ENCODE results near the gene DCTPP1.

DCTPP1 gene

DNA sequence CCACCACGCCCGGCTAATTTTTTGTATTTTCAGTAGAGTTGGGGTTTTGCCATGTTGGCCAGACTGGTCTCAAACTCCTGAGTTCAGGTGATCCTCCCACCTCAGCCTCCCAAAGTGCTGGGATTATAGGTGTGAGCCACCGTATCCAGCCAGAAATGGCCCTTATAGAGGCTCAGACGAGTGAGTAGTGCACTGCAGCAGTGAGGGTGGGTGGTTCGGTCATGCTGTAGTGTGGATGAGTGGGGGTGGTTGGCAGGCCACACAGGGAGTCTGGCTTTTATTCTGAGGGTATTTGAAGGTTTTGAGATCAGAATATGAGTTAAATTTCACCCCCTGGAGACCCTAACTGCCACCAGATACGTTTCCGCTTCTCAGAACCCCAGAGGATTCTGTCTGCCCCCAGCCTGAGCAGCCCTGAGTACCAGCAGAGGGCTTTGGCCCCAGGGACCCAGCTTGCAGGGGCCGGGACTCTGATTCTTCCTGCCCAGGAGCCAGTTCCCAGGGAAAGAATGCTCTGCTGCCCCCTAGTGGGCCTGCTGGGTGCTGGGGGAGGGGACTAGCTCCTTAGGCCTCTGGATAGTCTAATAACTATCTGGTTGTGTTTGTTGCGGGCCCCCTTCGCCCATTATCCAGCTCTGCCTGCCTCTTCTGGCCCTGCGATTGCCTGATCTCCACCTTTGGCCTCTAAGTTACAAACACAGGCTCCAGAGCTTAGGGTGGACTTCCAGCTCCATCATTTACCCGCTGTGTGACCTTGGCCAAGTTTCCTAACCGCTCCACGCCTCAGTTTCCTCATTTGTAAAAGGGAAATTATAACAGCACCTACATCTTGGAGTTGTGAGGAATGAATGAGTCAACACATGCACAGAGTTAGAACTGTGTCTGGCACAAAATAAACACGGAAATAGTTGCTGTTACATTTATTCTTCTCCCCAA is 20.4 kb downstream of the DCTPP1 start:
- Histone ChIP-seq H3K9me3 (ENCODE audit: control insufficient read depth, insufficient read depth, low read length) (no peaks in the 10 kb centered on the region), H3K36me3 (ENCODE audit: control insufficient read depth, insufficient read depth, low read length) (peaks cover 9% of the 10 kb centered on the region; the same call in 1 of the 2 replicates), H3K4me1 (ENCODE audit: control insufficient read depth, insufficient read depth, low read length) (0 out of 2 replicates have a peak, but pooled peaks cover 5% of the 10 kb centered on the region), H3K27me3 (ENCODE audit: control insufficient read depth, insufficient read depth, low read length) (no peaks in the 10 kb centered on the region), H3K27ac (ENCODE audit: low read length) (no peak overlapping the region), H3K4me3 (ENCODE audit: low read length) (no peak overlapping the region)
- WGBS (ENCODE audit: insufficient coverage, insufficient read length): no CpG with 5 or more reads among the region's 15 CpGs
- DNase-seq (ENCODE audit: low read depth, low spot score): no peak

DNA sequence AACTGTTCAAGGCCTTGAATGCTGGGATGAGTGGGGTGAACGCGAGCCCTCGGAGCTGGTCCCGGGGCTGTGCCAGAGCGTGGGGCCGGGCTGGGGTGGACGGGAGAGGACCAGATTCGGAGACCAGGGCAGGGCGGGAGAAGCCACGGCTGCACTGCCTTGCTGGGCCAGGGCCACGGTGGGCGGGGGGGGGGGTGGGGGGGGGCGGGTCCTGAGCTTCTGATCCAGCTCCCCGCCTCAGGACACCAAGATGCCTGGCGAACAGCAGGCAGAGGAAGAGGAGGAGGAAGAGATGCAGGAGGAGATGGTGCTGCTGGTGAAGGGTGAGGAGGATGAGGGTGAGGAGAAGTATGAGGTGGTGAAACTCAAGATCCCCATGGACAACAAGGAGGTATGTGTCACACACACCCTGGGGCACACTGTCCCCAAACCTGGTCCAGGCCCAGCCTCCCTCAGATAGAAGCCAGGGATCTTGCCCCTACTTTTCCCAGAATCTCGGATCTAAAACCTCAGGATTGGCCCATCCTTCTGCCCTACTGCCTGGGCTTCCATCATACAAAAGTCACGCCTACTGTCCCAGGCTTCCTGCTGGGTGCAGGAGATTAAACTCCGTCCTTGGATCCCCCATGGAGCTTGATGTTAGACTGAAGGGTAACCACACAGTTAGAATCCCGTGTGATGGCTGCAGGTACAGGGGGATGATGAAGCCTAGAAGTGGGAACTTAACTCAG is 21.9 kb downstream of the DCTPP1 start:
- Histone ChIP-seq H3K27ac (ENCODE audit: low read length) (no peak overlapping the region), H3K4me3 (ENCODE audit: low read length) (peak overlapping the region; percentile 76), H3K9me3 (ENCODE audit: control insufficient read depth, insufficient read depth, low read length) (no peaks in the 10 kb centered on the region), H3K4me1 (ENCODE audit: control insufficient read depth, insufficient read depth, low read length) (0 out of 2 replicates have a peak, but pooled peaks cover 5% of the 10 kb centered on the region), H3K27me3 (ENCODE audit: control insufficient read depth, insufficient read depth, low read length) (no peaks in the 10 kb centered on the region), H3K36me3 (ENCODE audit: control insufficient read depth, insufficient read depth, low read length) (peaks cover 7% of the 10 kb centered on the region; the same call in 1 of the 2 replicates)
- no peak for DNase-seq (ENCODE audit: low read depth, low spot score)
- no CpG with 5 or more reads among the region's 19 CpGs for WGBS (ENCODE audit: insufficient coverage, insufficient read length)

DNA sequence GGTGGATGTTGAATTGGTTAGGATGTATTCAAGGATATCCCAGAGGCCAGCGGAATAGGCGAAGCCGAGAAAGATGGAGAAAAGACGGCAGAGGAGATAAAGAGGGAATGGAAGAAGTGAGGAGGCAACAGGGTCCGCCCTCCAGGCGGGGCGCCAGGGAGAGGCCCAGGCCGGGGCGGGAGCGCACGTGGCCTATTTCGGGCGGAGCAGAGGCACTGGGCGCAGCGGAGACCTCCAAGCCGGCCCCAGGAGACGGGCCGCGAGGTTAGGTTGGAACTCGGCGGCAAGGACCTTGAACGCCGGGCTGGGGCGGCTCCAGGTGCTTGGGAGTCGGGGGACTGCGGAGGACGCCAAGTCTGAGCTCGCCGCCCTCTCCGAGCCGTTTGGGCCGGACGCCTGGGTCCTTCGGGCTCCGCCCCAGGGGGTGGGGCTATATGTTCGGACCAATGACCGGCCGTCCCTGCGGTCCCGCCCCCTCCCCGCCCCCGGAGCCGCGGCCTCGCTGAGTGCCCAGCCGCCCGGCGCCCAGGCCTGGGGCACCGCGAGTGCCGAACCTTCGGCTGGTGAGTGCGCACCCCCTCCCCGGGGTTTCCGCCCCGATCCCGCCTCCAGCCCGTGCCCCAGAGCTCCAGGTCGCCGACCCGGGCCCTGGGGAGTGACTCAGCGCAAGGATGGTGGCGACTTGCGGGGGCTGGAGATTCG is 22.6 kb downstream of the DCTPP1 start, which contains the start of gene ZNF771:
TSS of gene ZNF771 (plus strand) at position 505 of the 702 bp plus-strand sequence. CDS start 448 bp downstream, outside the sequence.
- no CpG with 5 or more reads among the region's 65 CpGs for WGBS (ENCODE audit: insufficient coverage, insufficient read length)
- Histone ChIP-seq H3K27me3 (ENCODE audit: control insufficient read depth, insufficient read depth, low read length) (no peaks in the 10 kb centered on the region), H3K4me1 (ENCODE audit: control insufficient read depth, insufficient read depth, low read length) (0 out of 2 replicates have a peak, but pooled peaks cover 5% of the 10 kb centered on the region), H3K27ac (ENCODE audit: low read length) (no peak within 1 kb of the TSS), H3K9me3 (ENCODE audit: control insufficient read depth, insufficient read depth, low read length) (no peaks in the 10 kb centered on the region), H3K36me3 (ENCODE audit: control insufficient read depth, insufficient read depth, low read length) (peaks cover 7% of the 10 kb centered on the region; the same call in 1 of the 2 replicates), H3K4me3 (ENCODE audit: low read length) (peak within 1 kb of the TSS; percentile 76)
- no peak for DNase-seq (ENCODE audit: low read depth, low spot score)

DNA sequence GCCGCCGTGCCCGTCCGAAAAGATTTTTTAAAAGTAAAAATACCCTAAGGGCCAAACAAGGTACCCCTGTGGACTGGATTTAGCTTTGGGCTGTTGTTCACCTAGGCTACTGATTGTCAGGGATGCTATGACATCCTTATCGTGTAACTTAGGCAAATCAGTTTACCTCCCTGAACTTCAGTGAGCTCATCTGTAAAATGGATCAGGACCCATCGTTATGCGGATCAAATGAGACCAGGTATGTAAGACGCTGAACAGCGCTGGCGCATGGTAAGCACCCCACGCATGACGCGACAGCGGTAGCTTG is 23.1 kb downstream of the DCTPP1 start:
- DNase-seq (ENCODE audit: low read depth, low spot score): no peak
- WGBS (ENCODE audit: insufficient coverage, insufficient read length): no CpG with 5 or more reads among the region's 14 CpGs
- Histone ChIP-seq H3K27me3 (ENCODE audit: control insufficient read depth, insufficient read depth, low read length) (no peaks in the 10 kb centered on the region), H3K27ac (ENCODE audit: low read length) (no peak overlapping the region), H3K4me1 (ENCODE audit: control insufficient read depth, insufficient read depth, low read length) (0 out of 2 replicates have a peak, but pooled peaks cover 5% of the 10 kb centered on the region), H3K36me3 (ENCODE audit: control insufficient read depth, insufficient read depth, low read length) (peaks cover 5% of the 10 kb centered on the region; the same call in 1 of the 2 replicates), H3K4me3 (ENCODE audit: low read length) (peak overlapping the region; percentile 76; the same call in 1 of the 2 replicates), H3K9me3 (ENCODE audit: control insufficient read depth, insufficient read depth, low read length) (no peaks in the 10 kb centered on the region)

DNA sequence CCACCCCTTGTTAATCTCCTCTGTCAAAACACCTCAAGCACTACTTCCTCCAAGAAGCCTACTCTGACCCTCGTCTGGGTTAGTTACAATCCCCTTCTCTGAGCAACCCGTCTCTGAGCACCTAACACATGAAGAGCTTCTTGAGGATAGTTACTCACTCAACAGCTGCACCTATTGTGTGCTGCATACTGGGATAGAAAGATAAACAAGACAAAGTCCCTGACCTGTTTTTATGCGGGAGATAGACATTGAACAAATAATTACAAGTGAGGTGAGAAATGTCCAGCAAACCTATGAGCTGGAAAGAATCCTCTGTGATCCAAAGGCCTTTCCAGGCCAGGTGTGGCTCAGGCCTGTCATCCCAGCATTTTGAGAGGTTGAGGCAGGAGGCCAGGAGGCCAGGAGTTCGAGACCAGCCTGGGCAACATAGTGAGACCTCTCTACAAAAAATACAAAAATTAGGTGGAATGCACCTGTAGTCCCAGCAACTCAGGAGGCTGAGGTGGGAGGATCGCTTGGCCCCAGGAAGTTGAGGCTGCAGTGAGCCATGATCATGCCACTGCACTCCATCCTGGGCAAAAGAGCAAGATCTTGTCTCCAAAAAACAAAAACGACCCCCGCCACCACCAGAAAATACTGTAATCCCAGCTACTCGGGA is 27.9 kb downstream of the DCTPP1 start:
- Histone ChIP-seq H3K4me1 (ENCODE audit: control insufficient read depth, insufficient read depth, low read length) (no peaks in the 10 kb centered on the region), H3K9me3 (ENCODE audit: control insufficient read depth, insufficient read depth, low read length) (no peaks in the 10 kb centered on the region), H3K36me3 (ENCODE audit: control insufficient read depth, insufficient read depth, low read length) (peaks cover 17% of the 10 kb centered on the region), H3K27ac (ENCODE audit: low read length) (no peak overlapping the region), H3K27me3 (ENCODE audit: control insufficient read depth, insufficient read depth, low read length) (no peaks in the 10 kb centered on the region), H3K4me3 (ENCODE audit: low read length) (no peak overlapping the region)
- WGBS (ENCODE audit: insufficient coverage, insufficient read length): no CpG with 5 or more reads among the region's 8 CpGs
- DNase-seq (ENCODE audit: low read depth, low spot score): no peak

DNA sequence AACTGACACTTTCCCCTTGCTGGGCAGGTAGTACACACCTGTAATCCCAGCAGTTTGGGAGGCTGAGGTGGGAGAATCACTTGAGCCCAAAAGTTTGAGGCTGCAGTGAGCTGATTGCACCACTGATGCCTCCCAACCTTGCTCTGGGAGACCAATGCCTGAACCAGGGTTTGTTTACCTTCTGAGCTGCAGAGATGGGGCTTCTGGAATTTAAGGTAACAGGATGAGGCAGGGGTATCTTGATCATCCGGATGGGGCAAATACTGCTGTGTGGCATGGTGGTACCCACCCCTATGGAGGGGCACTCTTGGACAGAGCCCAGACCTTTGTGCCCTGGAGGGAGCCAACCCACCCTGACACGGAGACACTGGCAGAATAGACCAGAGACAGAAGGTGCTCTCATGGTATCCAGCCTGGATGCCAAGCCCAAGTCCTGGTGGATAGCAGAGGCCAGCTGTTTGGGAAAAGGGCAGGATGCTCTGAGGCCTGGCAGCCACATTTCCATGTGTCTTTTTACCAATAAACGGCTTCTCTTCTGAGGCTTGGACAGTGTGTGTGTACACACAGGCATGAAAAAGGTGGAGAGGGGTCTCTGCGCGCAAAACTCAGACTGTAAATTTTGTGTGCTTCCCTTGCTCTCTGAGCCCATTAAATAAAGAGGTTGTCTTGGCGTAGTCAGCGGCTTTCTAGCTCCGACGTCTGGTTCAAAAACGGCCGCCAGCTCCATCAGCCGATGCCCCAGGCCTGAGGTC is 30.2 kb downstream of the DCTPP1 start:
- Histone ChIP-seq H3K27me3 (ENCODE audit: control insufficient read depth, insufficient read depth, low read length) (no peaks in the 10 kb centered on the region), H3K36me3 (ENCODE audit: control insufficient read depth, insufficient read depth, low read length) (peaks cover 17% of the 10 kb centered on the region), H3K4me1 (ENCODE audit: control insufficient read depth, insufficient read depth, low read length) (no peaks in the 10 kb centered on the region), H3K27ac (ENCODE audit: low read length) (no peak overlapping the region), H3K4me3 (ENCODE audit: low read length) (peak overlapping the region; percentile 33; the same call in 1 of the 2 replicates), H3K9me3 (ENCODE audit: control insufficient read depth, insufficient read depth, low read length) (no peaks in the 10 kb centered on the region)
- no CpG with 5 or more reads among the region's 12 CpGs for WGBS (ENCODE audit: insufficient coverage, insufficient read length)
- DNase-seq (ENCODE audit: low read depth, low spot score): no peak

DNA sequence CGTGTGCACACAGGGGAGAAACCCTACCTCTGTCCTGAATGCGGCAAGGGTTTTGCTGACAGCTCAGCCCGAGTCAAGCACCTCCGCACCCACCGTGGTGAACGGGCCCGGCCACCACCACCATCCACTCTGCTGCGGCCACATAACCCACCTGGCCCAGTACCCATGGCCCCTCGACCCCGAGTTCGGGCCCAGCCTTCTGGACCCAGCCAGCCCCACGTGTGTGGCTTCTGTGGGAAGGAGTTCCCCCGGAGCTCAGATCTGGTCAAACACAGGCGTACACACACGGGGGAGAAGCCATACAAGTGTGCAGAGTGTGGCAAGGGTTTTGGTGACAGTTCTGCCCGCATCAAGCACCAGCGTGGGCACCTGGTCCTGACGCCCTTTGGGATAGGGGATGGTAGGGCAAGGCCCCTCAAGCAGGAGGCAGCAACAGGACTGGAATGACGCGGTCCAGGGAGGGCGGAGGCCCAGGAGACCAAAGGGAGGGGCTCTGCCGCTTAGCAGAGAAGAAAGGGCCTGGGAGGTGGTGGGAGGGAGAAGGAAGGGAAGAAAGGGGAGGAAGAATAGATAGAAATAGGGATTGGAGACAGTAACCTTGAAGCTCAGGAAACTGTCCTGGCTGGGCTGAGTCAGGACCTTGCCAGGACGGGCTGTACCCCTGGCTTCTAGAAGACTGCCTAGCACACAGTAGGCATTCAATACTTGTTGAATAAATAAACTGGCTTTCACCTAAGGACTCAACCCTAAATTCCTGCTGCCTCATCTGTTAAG is 31.0 kb downstream of the DCTPP1 start:
- Histone ChIP-seq H3K4me3 (ENCODE audit: low read length) (no peak overlapping the region), H3K27ac (ENCODE audit: low read length) (no peak overlapping the region), H3K4me1 (ENCODE audit: control insufficient read depth, insufficient read depth, low read length) (no peaks in the 10 kb centered on the region), H3K9me3 (ENCODE audit: control insufficient read depth, insufficient read depth, low read length) (no peaks in the 10 kb centered on the region), H3K27me3 (ENCODE audit: control insufficient read depth, insufficient read depth, low read length) (no peaks in the 10 kb centered on the region), H3K36me3 (ENCODE audit: control insufficient read depth, insufficient read depth, low read length) (peaks cover 17% of the 10 kb centered on the region)
- DNase-seq (ENCODE audit: low read depth, low spot score): no peak
- WGBS (ENCODE audit: insufficient coverage, insufficient read length): no CpG with 5 or more reads among the region's 23 CpGs

DNA sequence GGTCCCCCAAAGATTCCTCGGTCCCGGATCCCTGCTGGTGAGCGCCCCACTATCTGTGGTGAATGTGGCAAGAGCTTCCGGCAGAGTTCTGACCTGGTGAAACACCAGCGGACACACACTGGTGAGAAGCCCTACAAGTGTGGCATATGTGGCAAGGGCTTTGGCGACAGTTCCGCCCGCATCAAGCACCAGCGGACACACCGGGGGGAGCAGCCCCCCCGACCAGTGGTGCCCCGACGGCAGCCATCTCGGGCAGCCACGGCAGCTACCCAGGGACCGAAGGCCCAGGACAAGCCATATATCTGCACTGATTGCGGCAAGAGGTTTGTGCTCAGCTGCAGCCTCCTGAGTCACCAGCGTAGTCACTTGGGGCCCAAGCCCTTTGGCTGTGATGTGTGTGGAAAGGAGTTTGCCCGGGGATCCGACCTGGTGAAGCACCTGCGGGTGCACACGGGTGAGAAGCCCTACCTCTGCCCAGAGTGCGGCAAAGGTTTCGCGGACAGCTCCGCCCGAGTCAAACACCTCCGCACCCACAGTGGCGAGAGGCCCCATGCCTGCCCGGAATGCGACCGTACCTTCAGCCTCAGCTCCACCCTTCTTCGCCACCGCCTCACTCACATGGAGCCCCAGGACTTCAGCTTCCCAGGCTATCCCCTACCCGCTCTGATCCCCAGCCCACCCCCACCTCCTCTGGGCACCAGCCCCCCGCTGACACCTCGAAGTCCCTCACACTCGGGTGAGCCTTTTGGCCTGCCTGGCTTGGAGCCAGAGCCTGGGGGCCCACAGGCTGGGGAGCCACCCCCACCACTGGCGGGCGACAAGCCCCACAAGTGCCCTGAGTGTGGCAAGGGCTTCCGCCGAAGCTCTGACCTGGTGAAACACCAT is 31.8 kb downstream of the DCTPP1 start:
- H3K36me3 ChIP-seq (ENCODE audit: control insufficient read depth, insufficient read depth, low read length): peaks cover 17% of the 10 kb centered on the region
- H3K4me3 ChIP-seq (ENCODE audit: low read length): no peak overlapping the region
- H3K9me3 ChIP-seq (ENCODE audit: control insufficient read depth, insufficient read depth, low read length): no peaks in the 10 kb centered on the region
- WGBS (ENCODE audit: insufficient coverage, insufficient read length): no CpG with 5 or more reads among the region's 42 CpGs
- no peak for DNase-seq (ENCODE audit: low read depth, low spot score)
- no peak overlapping the region for H3K27ac ChIP-seq (ENCODE audit: low read length)
- no peaks in the 10 kb centered on the region for H3K27me3 ChIP-seq (ENCODE audit: control insufficient read depth, insufficient read depth, low read length)
- H3K4me1 ChIP-seq (ENCODE audit: control insufficient read depth, insufficient read depth, low read length): no peaks in the 10 kb centered on the region
